Inflammatory macrophage treated with lipopolysaccharide for 4 hours (primary cell): Measurements from ENCODE around the gene AXL.
"Not testable (repeated sequence)": the region's sequence is repeated elsewhere in the genome, so short reads cannot be mapped to it uniquely, and the experiment has no call there.

Experiments used
- DNase-seq: peaks from one replicate; pipeline ENCODE4 v3.0.0-alpha.2; 2020

Gene AXL

GRCh38 chr19:41288673-41289530, 69.9 kb downstream of the AXL start:
- DNase-seq: no peak

DNA sequence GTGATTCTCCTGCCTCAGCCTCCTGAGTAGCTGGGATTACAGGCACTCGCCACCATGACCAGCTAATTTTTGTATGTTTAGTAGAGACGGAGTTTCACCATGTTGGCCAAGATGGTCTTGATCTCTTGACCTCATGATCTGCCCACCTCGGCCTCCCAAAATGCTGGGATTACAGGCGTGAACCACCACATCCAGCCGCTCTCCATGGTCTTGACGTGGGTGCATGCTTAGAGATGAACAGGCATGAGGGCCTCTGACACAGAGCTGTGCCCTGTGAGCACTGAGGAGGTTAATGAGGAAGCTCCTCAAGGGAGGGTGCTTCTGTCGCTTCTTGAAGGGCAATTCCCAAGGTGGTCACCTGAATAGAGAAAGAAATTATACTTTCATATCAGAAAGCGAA, 70.8 kb downstream of the AXL start:
- DNase-seq: not testable (repeated sequence)

DNA sequence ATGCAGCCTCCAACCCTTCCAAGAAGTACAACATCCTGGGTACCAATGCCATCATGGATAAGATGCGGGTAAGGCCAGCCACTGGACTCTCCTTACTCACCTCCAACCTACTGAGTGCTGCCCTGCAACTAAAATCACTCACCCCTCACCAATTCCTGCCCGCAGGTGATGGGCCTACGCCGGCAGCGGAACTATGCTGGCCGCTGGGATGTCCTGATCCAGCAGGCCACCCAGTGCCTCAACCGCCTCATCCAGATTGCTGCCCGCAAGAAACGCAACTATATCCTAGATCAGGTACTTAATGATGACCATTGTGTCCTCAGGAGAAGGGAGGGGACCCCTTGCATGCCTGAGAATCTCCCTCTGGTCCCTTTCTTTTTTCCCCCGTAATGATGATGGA, 75.4 kb downstream of the AXL start:
- DNase-seq: no peak

GRCh38 chr19:41295499-41295898, 76.5 kb downstream of the AXL start:
- no peak for DNase-seq

DNA sequence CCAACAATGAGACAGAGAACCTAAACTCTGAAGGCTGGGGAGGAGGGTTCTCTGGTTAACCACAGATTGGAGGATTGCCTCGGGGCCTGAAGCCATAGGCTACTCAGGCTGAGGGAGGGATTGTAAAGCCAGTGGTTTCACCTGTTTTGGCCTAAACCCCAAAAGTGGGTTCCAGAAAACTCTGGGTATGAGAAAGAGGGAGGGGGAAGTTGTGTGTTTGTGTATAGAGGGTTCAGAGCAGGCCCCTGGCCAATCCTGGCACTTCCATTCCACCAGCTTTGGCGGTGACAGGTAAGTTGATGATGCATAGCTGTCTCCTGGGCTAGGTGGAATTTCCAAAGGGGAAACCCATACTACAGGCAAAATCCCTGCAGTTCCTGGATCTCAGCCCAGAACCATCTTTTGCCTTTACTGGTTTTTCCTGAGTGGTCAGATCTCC, 77.4 kb downstream of the AXL start:
- DNase-seq: no peak

DNA sequence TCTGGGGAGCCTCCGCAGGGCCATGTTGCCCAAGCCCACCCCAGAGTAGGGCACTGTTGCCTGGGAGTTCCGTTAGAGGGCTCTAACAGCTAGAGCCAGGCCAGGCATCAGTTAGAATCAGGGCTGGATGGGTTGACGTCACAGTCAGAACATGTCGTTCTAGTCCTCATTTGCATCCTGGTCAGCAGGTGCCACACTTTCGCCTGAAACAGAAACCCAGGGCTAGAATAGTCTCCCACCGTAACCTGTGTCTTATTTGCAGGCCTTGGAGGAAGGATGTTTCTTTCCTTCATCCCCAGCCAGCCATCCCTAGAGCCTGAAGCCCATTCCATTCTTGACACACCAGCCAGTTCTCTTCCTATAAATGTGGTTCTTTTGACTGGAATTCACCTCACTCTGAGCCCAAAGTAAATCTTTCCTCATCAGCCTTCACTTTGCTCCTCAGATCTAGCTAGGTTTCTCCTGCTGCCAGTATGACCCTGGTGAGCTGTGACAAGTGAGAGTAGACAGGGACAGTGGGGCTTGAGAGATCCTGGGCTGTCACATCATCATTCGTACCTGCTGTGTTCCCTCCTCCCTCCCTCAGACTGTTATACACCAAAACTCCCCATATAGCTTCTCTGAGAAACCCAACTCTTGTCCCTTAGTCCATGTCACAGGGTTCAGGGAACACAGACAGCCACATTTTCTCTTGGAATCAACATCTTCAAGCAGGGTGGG, 78.8 kb downstream of the AXL start:
- no peak for DNase-seq

DNA sequence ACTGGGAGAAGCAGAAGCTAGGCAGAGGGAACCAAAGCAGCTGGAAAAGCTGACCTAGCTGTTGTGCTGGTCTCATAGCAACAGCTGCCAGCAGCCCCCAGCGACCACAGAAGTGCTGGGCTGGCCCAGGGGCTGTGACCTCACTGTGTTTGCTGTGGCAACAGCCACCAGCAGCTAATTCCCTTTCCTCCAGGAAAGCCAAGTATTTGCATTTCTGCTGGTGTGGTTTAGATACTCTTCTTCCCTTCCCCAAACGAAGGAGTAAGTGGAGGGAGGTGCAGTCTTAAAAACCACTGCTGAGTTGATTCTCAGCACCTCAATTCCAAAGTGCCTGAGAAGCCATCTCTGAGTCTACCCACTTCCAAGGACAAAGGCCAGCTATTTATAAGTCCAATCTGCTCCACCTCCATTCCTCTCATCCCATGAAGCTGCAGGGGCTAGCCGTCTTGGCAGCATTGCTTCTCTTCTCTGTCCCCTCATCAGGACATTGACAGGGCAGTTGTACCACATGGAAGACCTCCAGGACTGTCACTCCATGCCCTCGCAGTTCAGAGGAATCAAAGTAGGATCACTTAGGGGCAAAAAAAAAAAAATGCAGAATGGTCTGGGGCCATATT, 79.4 kb downstream of the AXL start:
- peak; percentile 86 for DNase-seq

- no peak for DNase-seq
These were observed 80.2 kb downstream of the AXL start for GRCh38 chr19:41299046-41299754.

- peak; percentile 49 for DNase-seq
These were observed 80.7 kb downstream of the AXL start for GRCh38 chr19:41299755-41300089.

- no peak for DNase-seq
These were observed 81.5 kb downstream of the AXL start for GRCh38 chr19:41300555-41300954.

- no peak for DNase-seq
These were observed 83.8 kb downstream of the AXL start for GRCh38 chr19:41302624-41303351.

GRCh38 chr19:41303954-41304353, 84.9 kb downstream of the AXL start:
- no peak for DNase-seq

DNA sequence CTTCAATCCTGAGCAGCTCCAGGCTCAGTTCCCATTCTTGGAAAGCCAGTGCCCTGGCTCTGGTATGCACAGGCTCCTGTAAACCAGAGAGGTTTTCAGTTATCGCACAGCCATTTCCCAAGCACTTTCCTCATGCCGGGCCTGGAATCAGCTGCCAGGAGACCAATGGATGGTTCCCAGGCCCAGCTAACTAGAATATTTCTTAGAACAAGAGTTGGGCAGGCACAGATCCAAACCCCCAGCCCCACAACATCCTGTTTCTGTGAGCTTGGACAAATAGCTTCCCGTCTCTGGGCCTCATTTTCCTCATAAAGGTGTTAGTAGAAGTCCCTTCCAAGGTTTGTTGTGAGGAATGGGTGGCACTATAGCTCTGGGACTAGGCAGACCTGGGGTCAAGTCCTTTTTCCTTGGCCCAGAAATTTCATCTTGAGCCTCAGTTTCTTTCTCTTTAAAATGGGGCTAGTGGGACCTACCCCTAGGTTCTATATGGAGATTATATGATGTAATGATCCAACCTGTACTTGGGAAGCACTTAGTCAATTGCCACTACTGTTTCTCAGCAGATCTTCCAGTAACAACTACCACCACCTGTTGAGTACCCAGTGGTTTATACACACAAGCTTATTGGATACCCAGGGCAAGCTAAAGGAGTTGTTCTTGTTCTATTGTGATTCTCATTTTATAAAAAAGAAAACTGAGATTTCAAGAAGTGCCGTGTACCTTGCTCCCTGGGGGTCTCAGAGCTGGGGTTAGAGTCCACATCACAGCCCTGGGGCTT, 85.9 kb downstream of the AXL start:
- no peak for DNase-seq

DNA sequence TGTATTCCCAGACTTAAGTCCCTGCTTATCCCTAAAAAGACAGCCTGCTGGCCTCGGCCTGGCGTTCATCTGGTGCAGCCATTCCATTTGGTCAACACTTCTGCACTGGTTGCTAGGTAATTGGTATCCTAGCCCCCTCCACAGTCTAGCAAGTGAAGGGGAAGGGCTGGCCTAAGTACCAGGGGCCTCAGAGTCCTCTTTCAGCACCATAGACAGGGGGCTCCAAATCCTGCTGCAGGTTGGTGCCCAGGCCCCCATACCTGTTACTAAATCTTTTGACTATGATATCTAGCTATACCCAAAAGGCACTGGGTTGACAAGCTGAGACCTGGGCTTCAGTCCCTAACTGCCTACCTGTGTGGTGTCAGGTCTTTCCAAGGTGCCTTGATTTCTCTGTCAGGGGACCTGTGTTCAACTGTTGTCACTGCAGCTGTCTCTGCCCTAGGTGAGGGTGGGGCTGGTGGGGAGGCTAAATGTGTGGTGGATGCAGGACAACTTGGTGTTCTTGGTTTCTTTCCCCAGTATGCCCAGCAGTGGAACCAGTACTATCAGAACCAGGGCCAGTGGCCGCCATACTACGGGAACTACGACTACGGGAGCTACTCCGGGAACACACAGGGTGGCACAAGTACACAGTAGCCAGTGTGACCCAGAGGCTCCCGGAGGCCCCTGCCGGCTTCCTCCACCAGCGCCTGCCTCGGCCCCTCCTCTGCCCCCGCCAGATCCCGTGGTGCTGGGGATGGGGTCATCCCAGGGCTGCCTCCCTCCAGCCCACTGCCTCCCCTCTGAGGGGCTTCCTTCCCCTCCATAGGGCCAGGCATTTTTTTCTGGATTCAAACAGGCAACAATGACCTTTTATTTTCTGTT, 87.1 kb downstream of the AXL start:
- no peak for DNase-seq

- peak; percentile 67 for DNase-seq
These were observed 88.3 kb downstream of the AXL start for GRCh38 chr19:41307090-41307875.

- DNase-seq: no peak
These were observed 89.0 kb downstream of the AXL start for GRCh38 chr19:41307954-41308449.

DNA sequence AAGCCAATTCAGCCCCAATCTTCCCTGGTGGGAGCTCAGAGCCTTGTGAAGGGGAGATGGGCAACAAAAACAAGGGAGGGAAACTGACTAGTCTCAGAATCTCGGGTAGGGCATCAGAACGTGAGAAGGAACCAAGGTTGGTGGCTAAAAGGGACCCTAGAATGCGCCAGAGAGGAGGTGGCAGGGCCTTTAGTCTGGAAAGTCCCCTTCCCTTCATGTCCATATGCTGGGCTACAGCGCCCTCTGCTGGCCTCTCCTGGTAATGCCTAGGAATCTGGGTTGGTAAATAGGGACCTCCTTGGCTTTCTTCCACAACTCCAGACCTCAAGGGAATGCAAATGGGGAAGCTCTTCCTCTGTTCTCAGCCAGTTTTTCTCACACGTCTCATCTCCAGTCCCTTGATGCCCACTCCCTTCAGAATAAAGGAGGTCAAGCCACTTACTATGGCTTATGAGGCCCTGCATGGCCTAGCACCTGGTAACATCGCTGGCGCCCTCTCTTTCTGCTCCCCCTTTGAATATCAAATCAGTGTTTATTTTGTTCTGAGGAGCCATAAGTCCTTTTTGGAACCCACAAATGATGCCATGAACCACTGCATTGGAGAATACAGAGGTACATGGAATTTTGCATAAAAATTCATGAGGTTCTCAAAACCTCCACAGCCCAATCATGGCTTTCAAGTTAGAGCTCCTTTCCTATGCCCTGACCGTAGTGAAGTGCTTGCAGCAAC, 89.6 kb downstream of the AXL start:
- DNase-seq: peak; percentile 90

GRCh38 chr19:41309180-41310032, 90.4 kb downstream of the AXL start:
- DNase-seq: peak; percentile 62
